Measurements from ENCODE around the gene REXO2. TPM values are rescaled to one million over a fixed set of nuclear protein-coding genes. Genes with fewer than 3 reads are reported as not detected.
A peak's percentile ranks its signal among the peaks of the same experiment; 100 is the strongest.

REXO2 gene
- total and polyA plus RNA-seq, 2 of the 8 experiments (the other 6 are each of a cell fraction or from before 2014, with no cell fraction given): 111 to 114 TPM

DNA sequence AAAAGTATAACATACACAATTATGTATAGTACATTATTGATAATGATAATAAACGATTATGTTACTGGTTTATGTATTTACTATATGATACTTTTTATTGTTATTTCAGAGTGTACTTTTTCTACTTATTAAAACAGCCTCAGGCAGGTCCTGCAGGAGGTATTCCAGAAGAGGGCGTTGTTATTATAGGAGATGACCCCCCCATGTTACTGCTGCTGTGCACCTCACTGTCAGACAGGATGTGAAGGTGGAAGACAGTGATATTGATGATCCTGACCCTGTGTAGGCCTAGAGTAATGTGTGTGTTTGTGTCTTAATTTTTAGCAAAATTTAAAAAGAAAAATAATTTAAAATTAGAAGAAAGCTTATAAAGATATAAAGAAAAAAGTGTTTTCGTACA is 57.6 kb downstream of the REXO2 start:
- no peak overlapping the region for H4K5ac ChIP-seq (ENCODE audit: insufficient read length, low read depth, low read length)
- H3K27ac ChIP-seq (ENCODE audit: low read depth, low read length): no peak overlapping the region
- no peak overlapping the region for H3K4me2 ChIP-seq (ENCODE audit: insufficient read depth in 1 of 2, low read depth in 2 of 2, low read length in 2 of 2)
- H2BK20ac ChIP-seq (ENCODE audit: low read length): no peak overlapping the region
- no peak overlapping the region for H2BK120ac ChIP-seq (replicated peaks; ENCODE audit: low read depth, low read length)
- H4K91ac ChIP-seq (replicated peaks; ENCODE audit: insufficient read length, low read length): no peak overlapping the region
- H3K9ac ChIP-seq (replicated peaks in 1 of 4; ENCODE audit: extremely low read depth in 1 of 4, low read depth in 3 of 4, low read length in 3 of 4): no peak overlapping the region
- H3K27me3 ChIP-seq (replicated peaks in 1 of 4; ENCODE audit: control insufficient read depth in 3 of 4, extremely low read depth in 1 of 4, insufficient read depth in 3 of 4, low read length in 3 of 4): no peaks in the 10 kb centered on the region
- ChIA-PET CTCF (ENCODE audit: partially characterized antibody) (interaction anchor here (0.8 kb wide), 1 partner anchor 59 kb away, joined by 3 read pairs; no protein-coding TSS in a partner anchor), POLR2A (ENCODE audit: partially characterized antibody) (no interaction called here)
- no peak overlapping the region for H2BK15ac ChIP-seq (ENCODE audit: low read length)
- no peak overlapping the region for H3K56ac ChIP-seq (replicated peaks; ENCODE audit: insufficient read length, low read depth, low read length)
- no peak overlapping the region for H2BK12ac ChIP-seq (ENCODE audit: low read depth, low read length)
- WGBS, 2 experiments (ENCODE audit: extremely low coverage in 1 of 2, insufficient coverage in 1 of 2, insufficient read length in 1 of 2, insufficient replicate concordance in 2 of 2, low coverage in 1 of 2, low lambda C conversion rate in 2 of 2, missing lambda C conversion rate in 1 of 2): 81% methylated on average over 3 of the region's 3 CpGs; no CpG with 5 or more reads in 1 of the 2 experiments
- no peak overlapping the region for H3K18ac ChIP-seq (ENCODE audit: extremely low read depth, low read length)
- no peaks in the 10 kb centered on the region for H3K9me3 ChIP-seq (ENCODE audit: insufficient read depth in 2 of 2, low read depth in 1 of 2, low read length in 1 of 2)
- H3K4me1 ChIP-seq (replicated peaks in 1 of 4; ENCODE audit: control insufficient read depth in 3 of 4, insufficient read depth in 4 of 4, low read length in 3 of 4): 0 out of 7 replicates have a peak, but pooled peaks cover 0 to 2% (median 0%) of the 10 kb centered on the region in 4 experiments
- H2AFZ ChIP-seq (ENCODE audit: low read length): no peak overlapping the region
- TF ChIP-seq RAD21 (IDR thresholded peaks at IDR 0.05 in 1 of 2, conservative IDR thresholded peaks at IDR 0.05 in 1 of 2; ENCODE audit: low read depth in 2 of 2, low read length in 2 of 2) (peak; percentile 8 to 32; a peak in 3 of 4 replicates), JUND (IDR thresholded peaks at IDR 0.05; ENCODE audit: low read length) (no peak), KDM5A (IDR thresholded peaks at IDR 0.05; ENCODE audit: low read length) (no peak), CTCF (IDR thresholded peaks at IDR 0.05; ENCODE audit: control extremely low read depth in 1 of 3, insufficient read depth in 1 of 3, low read depth in 1 of 3, low read length in 3 of 3) (no peak), CEBPB (IDR thresholded peaks at IDR 0.05; ENCODE audit: low read depth, low read length) (no peak), NANOG (IDR thresholded peaks at IDR 0.05; ENCODE audit: insufficient read depth, low read depth, low read length, poor library complexity, severe bottlenecking) (no peak), CHD2 (IDR thresholded peaks at IDR 0.05; ENCODE audit: low read length) (no peak)
- no peak overlapping the region for H4K8ac ChIP-seq (ENCODE audit: extremely low read depth, insufficient read depth, low read length)
- H3K4me3 ChIP-seq (ENCODE audit: extremely low read depth in 1 of 4, insufficient read depth in 2 of 4, low read depth in 3 of 4, low read length in 4 of 4): no peak overlapping the region
- no peaks in the 10 kb centered on the region for H3K36me3 ChIP-seq (ENCODE audit: control insufficient read depth in 2 of 4, insufficient read depth in 4 of 4, low read length in 3 of 4)
- H2AK5ac ChIP-seq (ENCODE audit: low read depth, low read length): no peak overlapping the region
- H3K23me2 ChIP-seq (ENCODE audit: low read depth, low read length): no peaks in the 10 kb centered on the region
- no peak overlapping the region for H3K14ac ChIP-seq (ENCODE audit: insufficient read length)
- no peaks in the 10 kb centered on the region for H4K20me1 ChIP-seq (replicated peaks in 1 of 2; ENCODE audit: control insufficient read depth in 1 of 2, insufficient read depth in 2 of 2, low read length in 2 of 2)
- DNase-seq (ENCODE audit: low read depth in 1 of 2, low spot score in 2 of 2) (no peak), FAIRE-seq (no peak)
- no peak overlapping the region for H3K4ac ChIP-seq (replicated peaks; ENCODE audit: insufficient read length, low read depth, low read length)
- no peaks in the 10 kb centered on the region for H3K79me2 ChIP-seq (ENCODE audit: control insufficient read depth in 1 of 2, insufficient read depth in 2 of 2, low read length in 2 of 2)
- H3K23ac ChIP-seq (ENCODE audit: insufficient read length): no peak overlapping the region
- H3K79me1 ChIP-seq (ENCODE audit: low read depth, low read length): no peaks in the 10 kb centered on the region
- H2BK5ac ChIP-seq (ENCODE audit: low read depth, low read length): no peak overlapping the region

Measured in H1 (cell line).